Measurements from ENCODE around the gene ARHGAP36. TPM values are rescaled to one million over a fixed set of nuclear protein-coding genes. Genes with fewer than 3 reads are reported as not detected.

ARHGAP36 gene
- total RNA-seq, 1 donor from 2014 or later = not detected

DNA sequence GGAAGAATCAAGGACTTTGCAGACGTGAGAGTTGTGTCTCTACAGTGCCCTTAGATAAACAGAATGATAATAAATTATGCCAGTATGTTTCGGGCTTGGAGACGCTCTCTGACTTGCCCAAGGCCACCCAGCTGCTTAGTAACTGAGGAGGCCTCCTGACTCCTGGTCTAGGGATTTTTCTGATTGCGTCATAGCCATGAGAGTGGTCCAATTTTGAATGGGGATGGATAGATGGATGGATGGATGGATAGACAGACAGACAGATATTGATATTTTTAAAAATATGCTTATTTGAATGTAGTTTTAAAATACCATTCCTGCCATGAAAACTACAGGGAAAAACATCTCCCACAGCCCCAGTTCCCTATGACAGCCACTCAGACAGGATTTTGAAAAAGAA lies 15.5 kb downstream of the ARHGAP36 start:
- Histone ChIP-seq H3K36me3 (no peaks in the 10 kb centered on the region), H3K4me1 (no peaks in the 10 kb centered on the region), H3K27ac (replicated peaks) (no peak overlapping the region), H3K9me3 (replicated peaks) (no peaks in the 10 kb centered on the region), H3K4me3 (no peak overlapping the region), H3K27me3 (ENCODE audit: low read depth) (peaks cover 69% of the 10 kb centered on the region)
- no peak for DNase-seq
- TF ChIP-seq, protein P1, sequence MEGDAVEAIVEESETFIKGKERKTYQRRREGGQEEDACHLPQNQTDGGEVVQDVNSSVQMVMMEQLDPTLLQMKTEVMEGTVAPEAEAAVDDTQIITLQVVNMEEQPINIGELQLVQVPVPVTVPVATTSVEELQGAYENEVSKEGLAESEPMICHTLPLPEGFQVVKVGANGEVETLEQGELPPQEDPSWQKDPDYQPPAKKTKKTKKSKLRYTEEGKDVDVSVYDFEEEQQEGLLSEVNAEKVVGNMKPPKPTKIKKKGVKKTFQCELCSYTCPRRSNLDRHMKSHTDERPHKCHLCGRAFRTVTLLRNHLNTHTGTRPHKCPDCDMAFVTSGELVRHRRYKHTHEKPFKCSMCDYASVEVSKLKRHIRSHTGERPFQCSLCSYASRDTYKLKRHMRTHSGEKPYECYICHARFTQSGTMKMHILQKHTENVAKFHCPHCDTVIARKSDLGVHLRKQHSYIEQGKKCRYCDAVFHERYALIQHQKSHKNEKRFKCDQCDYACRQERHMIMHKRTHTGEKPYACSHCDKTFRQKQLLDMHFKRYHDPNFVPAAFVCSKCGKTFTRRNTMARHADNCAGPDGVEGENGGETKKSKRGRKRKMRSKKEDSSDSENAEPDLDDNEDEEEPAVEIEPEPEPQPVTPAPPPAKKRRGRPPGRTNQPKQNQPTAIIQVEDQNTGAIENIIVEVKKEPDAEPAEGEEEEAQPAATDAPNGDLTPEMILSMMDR (IDR thresholded peaks at IDR 0.05; ENCODE audit: borderline replicate concordance) = no peak
- intact Hi-C loops (cut with micrococcal nuclease) = no loop called here

DNA sequence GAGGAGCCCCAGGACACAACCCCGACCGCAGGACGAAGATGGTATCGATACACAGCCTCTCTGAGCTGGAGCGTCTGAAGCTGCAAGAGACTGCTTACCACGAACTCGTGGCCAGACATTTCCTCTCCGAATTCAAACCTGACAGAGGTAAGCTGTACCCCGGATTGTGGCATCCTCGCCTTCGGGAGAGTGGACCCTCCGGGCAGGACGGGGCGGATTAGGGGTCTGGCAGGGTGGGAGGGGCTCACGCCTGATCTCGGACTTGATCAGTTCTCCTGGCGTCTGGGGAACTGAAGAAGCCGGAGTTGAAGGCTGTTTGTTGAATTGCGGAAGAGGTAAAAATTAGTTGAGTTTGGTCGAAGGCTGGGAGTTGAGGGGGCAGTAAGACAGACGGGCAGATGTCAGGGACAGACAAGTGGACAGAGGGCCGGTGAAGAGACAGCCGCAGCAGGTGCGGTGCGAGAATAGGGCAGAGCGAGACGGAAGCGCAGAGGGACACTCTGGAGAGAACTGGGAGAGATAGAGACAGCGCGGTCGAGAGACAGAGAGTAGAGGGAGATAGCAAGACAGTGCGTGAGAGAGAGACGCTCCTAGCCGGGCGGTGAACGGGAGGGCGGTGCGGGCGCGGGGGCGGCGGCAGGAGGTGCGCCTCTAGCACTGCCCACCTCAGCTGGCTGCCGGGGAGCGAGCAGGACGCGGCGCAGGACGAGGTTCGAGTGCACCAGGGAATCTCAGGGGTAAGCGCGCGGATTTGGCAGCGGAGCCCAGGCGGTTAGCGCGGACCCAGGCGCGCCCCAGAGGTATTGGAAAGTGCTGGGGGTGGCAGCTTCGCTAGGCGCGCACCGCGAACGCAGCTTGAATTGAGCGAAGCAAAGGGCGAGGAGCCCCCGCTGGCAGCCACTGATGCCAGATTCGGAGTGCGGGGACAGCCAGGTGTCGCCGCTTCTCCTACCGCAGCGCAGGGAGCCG lies 23.9 kb downstream of the ARHGAP36 start:
- Histone ChIP-seq H3K4me3 (no peak overlapping the region), H3K27me3 (ENCODE audit: low read depth) (peaks cover 70% of the 10 kb centered on the region)

DNA sequence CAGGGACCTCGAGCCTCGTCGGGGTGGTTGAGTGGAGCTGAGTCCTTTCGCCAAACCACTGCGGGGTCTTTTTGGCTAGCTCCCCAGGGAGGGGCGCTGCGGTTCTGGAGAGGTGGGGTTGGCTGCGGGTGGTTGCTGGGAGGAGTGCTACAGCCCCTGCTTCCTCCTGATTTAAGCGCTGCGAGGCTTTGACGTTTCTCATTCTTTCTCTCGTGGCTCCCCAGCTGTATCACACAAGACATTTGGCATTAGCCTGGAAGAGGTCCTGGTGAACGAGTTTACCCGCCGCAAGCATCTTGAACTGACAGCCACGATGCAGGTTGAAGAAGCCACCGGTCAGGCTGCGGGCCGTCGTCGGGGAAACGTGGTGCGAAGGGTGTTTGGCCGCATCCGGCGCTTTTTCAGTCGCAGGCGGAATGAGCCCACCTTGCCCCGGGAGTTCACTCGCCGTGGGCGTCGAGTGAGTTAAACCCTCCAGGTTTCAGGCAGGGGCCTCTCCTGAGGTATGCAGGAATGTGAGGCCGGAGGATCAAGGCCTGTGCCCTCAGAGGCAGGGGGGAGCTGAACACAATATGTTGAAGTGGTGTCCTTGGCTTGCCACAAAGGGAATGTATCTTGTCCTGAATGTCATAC lies 25.5 kb downstream of the ARHGAP36 start:
- intact Hi-C loops (cut with micrococcal nuclease) = no loop called here
- Histone ChIP-seq H3K9me3 (replicated peaks) (no peaks in the 10 kb centered on the region), H3K36me3 (no peaks in the 10 kb centered on the region), H3K27me3 (ENCODE audit: low read depth) (peaks cover 61% of the 10 kb centered on the region), H3K4me3 (no peak overlapping the region), H3K27ac (replicated peaks) (no peak overlapping the region), H3K4me1 (no peaks in the 10 kb centered on the region)
- TF ChIP-seq, protein P1 (IDR thresholded peaks at IDR 0.05; ENCODE audit: borderline replicate concordance) = no peak
- no peak for DNase-seq

More for the DNA sequence above, 23.9 kb downstream of the ARHGAP36 start:
- intact Hi-C loops (cut with micrococcal nuclease) = no loop called here
- no peaks in the 10 kb centered on the region for H3K4me1 ChIP-seq
- TF ChIP-seq, protein P1 (IDR thresholded peaks at IDR 0.05; ENCODE audit: borderline replicate concordance) = no peak
- DNase-seq = no peak
- no peaks in the 10 kb centered on the region for H3K36me3 ChIP-seq
- H3K9me3 ChIP-seq (replicated peaks) = no peaks in the 10 kb centered on the region
- H3K27ac ChIP-seq (replicated peaks) = no peak overlapping the region

DNA sequence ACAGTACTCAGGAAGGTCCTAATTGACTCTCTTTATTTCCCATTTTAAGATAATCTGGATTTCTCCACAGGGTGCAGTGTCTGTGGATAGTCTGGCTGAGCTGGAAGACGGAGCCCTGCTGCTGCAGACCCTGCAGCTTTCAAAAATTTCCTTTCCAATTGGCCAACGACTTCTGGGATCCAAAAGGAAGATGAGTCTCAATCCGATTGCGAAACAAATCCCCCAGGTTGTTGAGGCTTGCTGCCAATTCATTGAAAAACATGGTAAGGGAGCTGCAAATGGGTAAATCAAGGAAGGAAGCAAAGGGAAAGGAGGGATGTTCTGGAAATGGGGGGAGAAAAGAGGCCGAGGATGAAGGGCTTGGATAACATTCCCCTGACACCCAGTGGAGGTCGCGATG lies 26.0 kb downstream of the ARHGAP36 start:
- Histone ChIP-seq H3K9me3 (replicated peaks) (no peaks in the 10 kb centered on the region), H3K4me1 (no peaks in the 10 kb centered on the region), H3K27ac (replicated peaks) (no peak overlapping the region), H3K27me3 (ENCODE audit: low read depth) (peaks cover 59% of the 10 kb centered on the region), H3K36me3 (no peaks in the 10 kb centered on the region), H3K4me3 (no peak overlapping the region)
- TF ChIP-seq, protein P1 (IDR thresholded peaks at IDR 0.05; ENCODE audit: borderline replicate concordance) = no peak
- intact Hi-C loops (cut with micrococcal nuclease) = no loop called here
- DNase-seq = no peak

DNA sequence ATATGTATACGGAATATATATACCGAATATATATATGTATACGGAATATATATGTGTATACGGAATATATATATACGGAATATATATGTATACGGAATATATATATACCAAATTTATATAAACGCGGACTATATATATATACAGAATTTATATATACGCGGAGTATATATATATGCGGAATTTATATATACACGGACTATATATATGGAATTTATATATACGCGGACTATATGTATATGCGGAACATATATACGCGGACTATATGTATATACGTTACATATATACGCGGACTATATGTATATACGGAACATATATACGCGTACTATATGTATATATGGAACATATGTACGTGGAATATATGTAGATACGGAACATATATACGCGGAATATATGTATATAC lies 78.6 kb downstream of the ARHGAP36 start:
- H3K4me1 ChIP-seq = no peaks in the 10 kb centered on the region
- H3K9me3 ChIP-seq (replicated peaks) = no peaks in the 10 kb centered on the region
- no peak for DNase-seq
- H3K27ac ChIP-seq (replicated peaks) = no peak overlapping the region
- intact Hi-C loops (cut with micrococcal nuclease) = no loop called here
- no peaks in the 10 kb centered on the region for H3K36me3 ChIP-seq
- TF ChIP-seq, protein P1 (IDR thresholded peaks at IDR 0.05; ENCODE audit: borderline replicate concordance) = no peak
- no peaks in the 10 kb centered on the region for H3K27me3 ChIP-seq (ENCODE audit: low read depth)
- H3K4me3 ChIP-seq = no peak overlapping the region
